HG03139 (cell line): Measurements from ENCODE around the gene SLC24A3.

Source experiments
- ATAC-seq: cut with Tn5 transposase; IDR thresholded peaks from one replicate; pipeline ENCODE4 v1.9.1; 2021; ENCODE audit not compliant: unreplicated experiment

SLC24A3 gene

DNA sequence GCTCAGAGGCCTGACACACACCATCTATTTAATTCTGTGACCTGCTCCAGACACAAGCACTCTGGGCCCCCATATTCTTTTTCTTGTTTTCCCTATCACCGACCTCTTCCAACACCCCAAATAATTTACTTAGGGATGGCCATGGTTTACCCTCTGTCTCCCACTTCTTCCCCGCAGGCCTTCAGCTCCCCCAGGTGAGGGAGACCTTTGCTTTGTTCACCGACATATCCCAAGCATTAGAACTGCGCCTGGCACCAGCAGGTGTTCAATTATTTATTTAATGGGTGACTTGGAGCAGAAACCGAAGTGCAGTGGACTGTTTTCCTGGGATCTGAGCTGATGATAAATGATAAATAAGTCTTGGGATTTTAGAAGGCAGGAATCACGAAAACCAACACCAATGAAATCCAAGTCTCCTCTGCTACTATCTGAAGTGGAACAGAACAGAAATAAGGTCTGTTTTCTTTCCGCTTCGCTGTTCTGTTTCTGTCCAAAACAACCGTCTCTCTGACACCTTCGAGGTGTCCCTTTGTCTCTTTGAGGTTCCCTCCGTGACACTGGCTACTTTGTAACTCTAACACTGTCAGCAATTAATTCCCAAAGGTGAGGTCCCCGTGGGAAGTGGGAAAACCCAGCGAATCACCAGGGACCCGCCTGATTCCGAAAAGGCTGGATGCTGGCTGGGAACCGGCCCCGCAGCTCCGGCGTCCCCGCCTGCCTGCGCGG lies 544.5 kb downstream of the SLC24A3 start:
- no peak for ATAC-seq

DNA sequence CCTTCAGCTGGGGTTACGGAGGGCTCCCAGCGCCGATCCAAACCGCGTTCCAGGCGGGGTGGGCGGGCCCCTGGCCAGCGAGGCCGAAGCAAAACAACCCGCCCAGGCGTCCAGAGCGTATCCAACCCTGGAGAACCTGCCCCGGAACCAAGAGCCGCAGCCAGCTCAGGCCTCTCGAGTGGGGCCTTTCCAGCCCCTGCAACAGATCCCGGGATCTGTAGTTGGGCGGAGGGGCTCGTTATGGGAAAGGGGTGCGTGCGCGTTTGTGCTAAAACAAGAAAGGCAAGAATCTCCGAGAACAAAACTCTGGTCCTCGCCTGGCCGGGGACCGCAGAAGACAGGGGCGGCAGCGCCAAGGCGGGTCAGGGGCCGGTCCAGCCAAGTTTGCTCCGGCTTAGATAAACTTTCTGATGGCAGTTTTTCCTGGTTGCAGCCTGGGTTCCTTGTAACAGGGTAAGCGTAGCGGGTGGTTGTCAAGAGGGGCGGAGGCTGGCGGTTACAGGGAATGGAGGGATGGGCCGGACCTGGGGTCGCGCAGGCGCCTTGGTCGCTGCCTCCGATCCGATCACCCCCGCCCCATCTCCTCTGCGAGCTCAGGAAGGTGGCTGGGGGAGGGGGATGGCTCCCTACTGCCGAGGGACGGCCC lies 545.2 kb downstream of the SLC24A3 start:
- ATAC-seq, result no peak

DNA sequence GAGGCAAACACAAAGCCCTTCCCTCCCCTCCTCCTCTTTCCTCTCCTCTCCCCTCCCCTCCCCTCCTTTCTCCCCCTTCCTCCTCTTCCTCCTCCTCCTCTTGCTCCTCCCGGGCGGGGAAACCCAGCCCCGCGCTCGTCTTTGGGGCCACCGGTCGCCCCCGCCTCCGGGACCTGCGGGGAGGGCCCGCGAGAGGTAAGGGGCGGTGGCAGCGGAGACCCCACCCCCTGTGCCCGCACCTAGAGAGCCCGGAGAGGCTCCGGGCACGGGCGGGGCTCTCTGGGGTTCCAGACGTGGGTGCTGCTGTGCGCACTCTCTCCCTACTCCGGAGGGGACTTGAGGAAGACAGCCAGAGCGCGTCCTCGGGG lies 545.7 kb downstream of the SLC24A3 start, which contains the start of gene RIN2:
RIN2 (plus strand) TSS at position 126 of the 368 bp plus-strand sequence. CDS start 131,344 bp downstream, outside the sequence.
- no peak for ATAC-seq

GRCh38 chr20:19758501-19759331 lies 546.3 kb downstream of the SLC24A3 start:
- no peak for ATAC-seq

- ATAC-seq, result no peak
Measured at GRCh38 chr20:19760371-19760721, 547.9 kb downstream of the SLC24A3 start.

DNA sequence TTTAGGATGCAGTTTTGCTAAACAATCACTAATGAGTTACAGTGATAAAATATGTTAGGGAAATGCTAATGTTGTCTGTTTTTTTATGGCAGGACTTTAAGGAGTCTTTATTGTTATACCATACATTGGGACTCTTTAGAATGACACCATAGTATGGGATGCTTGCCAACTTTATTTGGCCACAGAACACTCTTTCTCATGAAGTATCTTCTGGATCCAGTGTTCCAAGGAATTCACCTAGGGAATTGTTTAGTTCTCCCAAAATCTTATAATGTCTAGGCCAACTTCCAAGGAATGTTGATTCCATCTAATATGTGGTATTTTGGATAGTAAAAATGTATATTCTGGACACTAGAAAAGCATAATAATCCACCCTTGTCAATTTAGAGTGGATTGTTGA lies 548.9 kb downstream of the SLC24A3 start:
- ATAC-seq, result no peak

DNA sequence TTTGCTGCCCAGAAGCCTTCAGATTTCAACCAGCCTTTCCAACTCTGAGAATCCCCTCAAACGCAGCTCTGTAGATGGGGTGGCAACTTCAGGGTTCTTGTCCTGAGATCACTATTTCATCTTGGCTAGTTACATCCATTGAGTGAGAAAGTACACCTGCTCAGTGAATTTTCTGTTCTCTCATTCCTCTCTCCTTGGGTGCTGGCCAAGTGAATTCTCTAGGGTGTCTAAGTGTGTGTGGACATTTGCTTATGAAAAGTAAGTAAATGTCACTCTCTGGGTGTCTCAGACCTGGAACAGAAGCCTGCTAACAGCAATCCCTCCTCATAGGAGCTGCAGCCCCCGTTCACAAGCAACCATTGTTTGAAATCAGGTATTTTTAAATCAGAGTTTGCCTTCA lies 549.4 kb downstream of the SLC24A3 start:
- no peak for ATAC-seq

GRCh38 chr20:19764207-19764606 lies 551.8 kb downstream of the SLC24A3 start:
- ATAC-seq, result no peak

DNA sequence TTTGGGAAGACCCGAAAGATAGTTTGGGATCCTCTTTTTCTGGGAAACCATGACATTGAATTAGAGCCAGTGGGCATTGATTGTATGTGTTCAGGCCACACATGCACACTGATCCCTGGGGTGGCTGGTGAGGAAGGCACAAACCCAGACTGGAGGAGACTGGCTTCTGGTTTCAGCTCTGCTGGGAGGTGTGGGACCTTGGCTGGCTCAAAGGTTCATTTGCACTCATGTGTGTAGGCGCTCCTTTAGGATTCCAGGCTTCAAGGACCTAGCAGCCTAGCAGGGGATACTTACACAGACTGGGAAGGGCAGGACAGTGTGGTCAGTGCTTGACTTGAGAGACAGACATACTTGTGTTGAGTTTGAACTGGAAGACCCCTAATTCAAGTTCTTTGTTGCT lies 552.8 kb downstream of the SLC24A3 start:
- ATAC-seq, result no peak

DNA sequence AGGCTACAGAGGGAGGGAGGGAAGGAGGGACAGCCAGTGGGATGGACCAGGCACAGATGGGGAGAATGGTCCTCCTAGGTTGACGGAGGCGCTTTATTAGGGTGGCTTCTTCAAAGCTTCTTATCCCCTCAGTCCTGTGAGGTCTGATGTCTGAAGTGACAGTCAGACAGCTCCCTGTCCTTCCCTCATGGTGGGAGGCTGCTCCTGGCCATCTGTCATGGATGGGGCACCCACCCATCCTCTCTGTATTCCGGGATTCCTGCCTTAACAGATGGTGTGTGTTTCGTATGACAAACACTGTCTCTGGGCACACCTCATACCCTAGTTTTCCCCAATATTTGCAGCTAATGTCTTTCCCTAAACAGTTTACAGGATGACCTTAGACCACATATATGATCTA lies 553.5 kb downstream of the SLC24A3 start:
- ATAC-seq, result no peak

GRCh38 chr20:19767070-19767469 lies 554.6 kb downstream of the SLC24A3 start:
- no peak for ATAC-seq

DNA sequence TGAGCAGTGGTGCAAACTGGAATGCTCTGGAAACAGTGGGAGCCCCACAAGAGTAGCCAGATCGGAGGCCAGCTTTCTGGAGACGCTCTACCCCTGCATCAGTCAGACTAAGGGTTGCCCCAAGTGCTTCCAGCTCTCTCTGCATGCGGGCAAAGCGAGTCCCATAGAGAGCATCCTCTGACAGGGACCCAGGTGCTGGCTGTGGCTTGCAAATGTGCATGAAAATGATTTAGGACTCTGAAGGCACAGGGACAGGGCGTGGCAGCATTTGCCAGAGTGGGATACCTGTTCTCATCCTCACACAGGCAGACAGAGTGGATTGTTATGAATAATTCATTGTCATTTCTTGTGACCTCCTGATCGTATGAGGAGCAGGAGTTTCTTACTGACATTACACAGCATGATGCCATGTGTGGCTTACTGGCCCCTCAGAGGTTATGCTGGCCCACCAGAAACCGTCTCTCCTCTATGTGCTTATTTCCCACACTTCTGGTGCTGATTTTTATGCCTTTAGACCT lies 555.9 kb downstream of the SLC24A3 start:
- no peak for ATAC-seq

DNA sequence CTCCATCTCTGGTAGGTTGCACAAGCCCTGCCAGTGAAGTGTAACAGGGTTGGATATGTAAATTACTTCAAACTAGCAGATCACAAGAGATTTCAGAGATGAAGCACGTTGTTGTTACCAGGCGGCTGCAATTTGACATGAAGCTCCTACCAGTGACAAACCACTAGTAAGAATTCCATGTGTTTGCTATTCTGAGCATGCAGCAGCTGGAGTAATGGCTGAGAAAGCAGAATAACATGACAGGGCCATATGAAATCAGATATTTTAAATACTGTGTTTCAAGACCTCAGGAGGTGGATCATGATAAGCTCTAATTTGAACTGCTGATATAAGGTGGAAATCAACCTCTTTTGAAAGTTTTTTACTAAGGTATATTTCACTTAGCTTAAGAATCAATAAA lies 557.1 kb downstream of the SLC24A3 start:
- no peak for ATAC-seq

- ATAC-seq, result no peak
Measured at GRCh38 chr20:19770375-19770774, 557.9 kb downstream of the SLC24A3 start.

DNA sequence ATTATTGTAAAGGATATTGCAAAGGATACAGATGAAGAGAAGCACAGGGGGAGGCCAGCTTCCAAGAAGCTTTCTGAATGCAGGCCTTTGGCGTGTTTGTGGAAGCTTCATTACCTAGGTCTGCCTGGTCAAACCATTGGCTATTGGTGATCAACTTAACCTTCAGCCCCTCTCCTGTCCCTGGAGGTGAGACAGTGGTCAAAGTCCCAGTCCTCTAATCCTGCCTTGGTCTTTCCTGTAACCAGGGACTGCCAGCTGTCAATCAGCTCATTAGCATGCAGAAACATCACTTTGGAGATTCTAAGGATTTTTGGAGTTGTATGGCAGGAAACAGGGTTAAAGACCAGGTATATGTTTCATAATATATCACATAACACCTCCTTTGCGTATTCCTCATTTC lies 558.6 kb downstream of the SLC24A3 start:
- no peak for ATAC-seq
